ENCODE data around the gene UBE2D3. TPM values are rescaled to one million over a fixed set of nuclear protein-coding genes. Genes with fewer than 3 reads are reported as not detected.
A peak's percentile ranks its signal among the peaks of the same experiment; 100 is the strongest.

Gene UBE2D3
- total RNA-seq, 2 experiments from 2014 or later: 347 to 363 TPM

DNA sequence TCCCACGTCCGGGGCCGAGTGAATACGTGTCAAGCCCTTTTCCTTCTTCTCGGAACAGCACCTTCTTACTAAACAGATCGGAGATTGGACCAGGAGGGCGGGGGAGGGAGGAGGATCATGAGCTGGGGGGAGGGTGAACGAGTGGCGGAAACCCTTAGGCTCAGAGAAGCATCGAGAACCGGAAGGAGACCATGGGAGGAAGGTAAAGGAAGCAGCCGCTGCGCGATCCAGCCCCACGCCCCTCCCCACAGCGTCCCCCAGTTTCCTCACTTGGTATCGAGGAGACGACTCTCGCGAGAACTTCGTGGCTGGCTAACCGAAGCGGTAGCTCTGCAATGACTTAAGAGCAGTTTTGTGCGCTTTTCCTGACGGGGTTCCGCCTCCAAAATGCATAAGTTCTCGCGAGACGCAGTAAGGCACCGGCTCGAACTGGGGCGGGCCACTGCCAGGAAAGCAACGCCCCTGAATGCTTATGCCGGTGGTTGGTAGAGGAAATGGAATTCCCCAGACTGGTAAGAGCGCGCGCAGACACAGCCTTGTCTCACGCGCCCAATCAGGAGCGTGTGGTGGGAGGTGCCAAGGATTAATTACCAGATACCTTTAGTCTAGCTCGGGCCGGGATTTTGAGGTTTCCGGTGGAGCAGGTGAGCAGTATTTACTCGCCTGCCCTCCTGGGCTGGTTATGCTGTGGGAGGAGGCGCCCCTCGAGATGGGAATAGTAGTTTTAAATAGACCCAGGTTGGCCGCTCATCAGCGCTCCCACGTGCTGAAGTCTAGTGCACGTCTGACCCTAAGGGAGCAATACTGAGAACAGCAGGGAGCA lies 534 bp upstream of the UBE2D3 start:
- H3K79me2 ChIP-seq (ENCODE audit: insufficient read depth, low read depth, low read length): peaks cover 76% of the 10 kb centered on the region
- no TSS peak for BruUV-seq (replicated peaks)
- peak; percentile 100 for DNase-seq (ENCODE audit: low spot score)
- TF ChIP-seq, protein P1, sequence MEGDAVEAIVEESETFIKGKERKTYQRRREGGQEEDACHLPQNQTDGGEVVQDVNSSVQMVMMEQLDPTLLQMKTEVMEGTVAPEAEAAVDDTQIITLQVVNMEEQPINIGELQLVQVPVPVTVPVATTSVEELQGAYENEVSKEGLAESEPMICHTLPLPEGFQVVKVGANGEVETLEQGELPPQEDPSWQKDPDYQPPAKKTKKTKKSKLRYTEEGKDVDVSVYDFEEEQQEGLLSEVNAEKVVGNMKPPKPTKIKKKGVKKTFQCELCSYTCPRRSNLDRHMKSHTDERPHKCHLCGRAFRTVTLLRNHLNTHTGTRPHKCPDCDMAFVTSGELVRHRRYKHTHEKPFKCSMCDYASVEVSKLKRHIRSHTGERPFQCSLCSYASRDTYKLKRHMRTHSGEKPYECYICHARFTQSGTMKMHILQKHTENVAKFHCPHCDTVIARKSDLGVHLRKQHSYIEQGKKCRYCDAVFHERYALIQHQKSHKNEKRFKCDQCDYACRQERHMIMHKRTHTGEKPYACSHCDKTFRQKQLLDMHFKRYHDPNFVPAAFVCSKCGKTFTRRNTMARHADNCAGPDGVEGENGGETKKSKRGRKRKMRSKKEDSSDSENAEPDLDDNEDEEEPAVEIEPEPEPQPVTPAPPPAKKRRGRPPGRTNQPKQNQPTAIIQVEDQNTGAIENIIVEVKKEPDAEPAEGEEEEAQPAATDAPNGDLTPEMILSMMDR (conservative IDR thresholded peaks at IDR 0.05; ENCODE audit: low read length): 0 out of 2 replicates have a peak, but pooled peaks have one; percentile 17
- no peak for TF ChIP-seq EZH2phosphoT487 (IDR thresholded peaks at IDR 0.05; ENCODE audit: borderline replicate concordance, low read depth, low read length)
- peak overlapping the region; percentile 11; the same call in 1 of the 2 replicates for H2AFZ ChIP-seq (ENCODE audit: low read length)
- POLR2A ChIA-PET: interaction anchor here (0.6 to 11.2 kb wide), 19 partner anchors 10 to 398 kb away, joined by 3 to 116 read pairs (median 5); partner anchors contain the start of genes CISD2 and MANBA
- peak overlapping the region; percentile 94 for H3K27ac ChIP-seq (ENCODE audit: low read depth, low read length, poor library complexity, severe bottlenecking)
- no peaks in the 10 kb centered on the region for H3K9me2 ChIP-seq (ENCODE audit: insufficient read depth, low read length)
- CTCF ChIA-PET (ENCODE audit: unreplicated experiment): interaction anchor here (0.6 to 1.6 kb wide), 6 partner anchors 9 to 272 kb away, joined by 3 to 7 read pairs (median 4); partner anchors contain the start of gene CISD2
- peaks cover 24% of the 10 kb centered on the region for H4K20me1 ChIP-seq (ENCODE audit: insufficient read depth, low read length)
- intact Hi-C loops (cut with micrococcal nuclease; ENCODE audit: unreplicated experiment): loop anchor here (1.0 to 5.0 kb wide), 9 partner anchors 40 to 1481 kb away; partner anchors contain the start of genes BDH2, CISD2, NFKB1 and PPP3CA
- H3K9me3 ChIP-seq (ENCODE audit: low read length): no peaks in the 10 kb centered on the region
- peaks cover 38% of the 10 kb centered on the region for H3K36me3 ChIP-seq (ENCODE audit: insufficient read depth, low read length)
- peak overlapping the region; percentile 89 for H3K4me3 ChIP-seq (ENCODE audit: low read depth, low read length, poor library complexity, severe bottlenecking)
- H3K4me1 ChIP-seq (ENCODE audit: insufficient read depth, low read length, poor library complexity, severe bottlenecking): peaks cover 39% of the 10 kb centered on the region
- H3K4me2 ChIP-seq (ENCODE audit: low read length): peak overlapping the region; percentile 92

DNA sequence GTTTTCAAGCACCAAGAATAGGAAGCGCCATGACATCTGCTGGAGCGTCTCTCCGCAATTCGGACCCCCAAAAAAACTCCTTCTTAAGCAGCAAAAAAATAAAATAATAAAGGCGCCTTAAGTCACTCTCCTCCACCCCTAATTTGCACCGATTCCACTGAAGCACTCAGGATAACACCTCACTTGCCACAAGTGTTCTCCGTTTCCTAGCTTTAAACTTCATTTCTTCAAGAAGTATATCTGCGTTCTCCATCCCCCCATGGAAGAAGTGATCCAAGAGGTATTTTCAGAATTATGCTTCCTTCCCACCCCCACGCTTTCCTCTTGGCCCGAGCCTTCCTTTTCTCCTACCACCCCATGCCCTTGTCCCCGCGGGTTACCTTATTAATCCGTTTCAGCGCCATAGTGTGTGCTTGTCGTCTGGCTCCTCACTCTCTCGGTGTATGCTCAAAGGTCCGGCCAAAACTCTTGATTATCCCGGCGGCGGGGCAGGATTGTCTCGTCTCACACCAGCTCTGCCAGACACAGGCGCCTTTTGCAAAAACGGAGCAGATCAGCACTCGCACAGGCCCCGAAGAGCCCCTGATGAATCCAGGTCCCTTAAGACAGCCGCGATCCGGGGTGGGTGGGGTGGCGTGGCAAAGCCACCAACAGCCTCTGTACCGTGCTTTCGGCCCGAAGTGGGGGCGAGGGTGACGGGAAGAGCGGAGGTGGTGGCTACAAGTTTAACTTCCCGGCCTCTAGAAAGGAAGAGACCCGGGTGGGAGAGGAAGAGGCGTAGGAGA lies 1.1 kb downstream of the UBE2D3 start:
- TF ChIP-seq EZH2phosphoT487 (IDR thresholded peaks at IDR 0.05; ENCODE audit: borderline replicate concordance, low read depth, low read length): no peak
- TF ChIP-seq, protein P1 (conservative IDR thresholded peaks at IDR 0.05; ENCODE audit: low read length): no peak
- no TSS peak for BruUV-seq (replicated peaks)
- POLR2A ChIA-PET: interaction anchor here (0.5 to 11.2 kb wide), 8 partner anchors 10 to 375 kb away, joined by 3 to 116 read pairs (median 4); partner anchors contain the start of gene CISD2
- Histone ChIP-seq H3K9me3 (ENCODE audit: low read length) (no peaks in the 10 kb centered on the region), H3K27ac (ENCODE audit: low read depth, low read length, poor library complexity, severe bottlenecking) (peak overlapping the region; percentile 94), H4K20me1 (ENCODE audit: insufficient read depth, low read length) (peaks cover 37% of the 10 kb centered on the region), H3K4me3 (ENCODE audit: low read depth, low read length, poor library complexity, severe bottlenecking) (peak overlapping the region; percentile 89), H3K9me2 (ENCODE audit: insufficient read depth, low read length) (no peaks in the 10 kb centered on the region), H3K36me3 (ENCODE audit: insufficient read depth, low read length) (peaks cover 54% of the 10 kb centered on the region), H3K4me2 (ENCODE audit: low read length) (peak overlapping the region; percentile 86), H3K79me2 (ENCODE audit: insufficient read depth, low read depth, low read length) (peaks cover 88% of the 10 kb centered on the region), H2AFZ (ENCODE audit: low read length) (no peak overlapping the region), H3K4me1 (ENCODE audit: insufficient read depth, low read length, poor library complexity, severe bottlenecking) (peaks cover 48% of the 10 kb centered on the region)
- intact Hi-C loops (cut with micrococcal nuclease; ENCODE audit: unreplicated experiment): loop anchor here (5.0 kb wide), 4 partner anchors 181 to 1479 kb away; partner anchors contain the start of genes BDH2, NFKB1 and PPP3CA
- CTCF ChIA-PET (ENCODE audit: unreplicated experiment): no interaction called here
- no peak for DNase-seq (ENCODE audit: low spot score)
